Endothelial cell of umbilical vein (primary cell): ENCODE measurements around the gene TENM4. TPM values are rescaled to one million over a fixed set of nuclear protein-coding genes. Genes with fewer than 3 reads are reported as not detected.

Experiments
- BruUV-seq: library from RNA; stranded (reverse); fragments of 400-500 nt; replicated peaks from 2 replicates; lab custom pipeline; 2021; lab: Mats Ljungman, UMichigan
- CTCF ChIA-PET: fragments of 300-600, 350-600 bp; sonication (Branson Sonifier 250); formaldehyde crosslinking; loops from one replicate; lab custom pipeline; 2021; ENCODE audit warnings: antibody characterized with exemption, inconsistent platforms; lab: Charles Lee
- POLR2A ChIA-PET: fragments of 300-600, 350-600 bp; sonication (Branson Sonifier 250); formaldehyde crosslinking; loops from one replicate; lab custom pipeline; 2021; ENCODE audit warnings: antibody characterized with exemption, inconsistent platforms; lab: Charles Lee
- DNase-seq: peaks from one replicate; pipeline ENCODE4 v3.0.0-alpha.2; 2011; ENCODE audit warnings: low read depth, low spot score
- FAIRE-seq: peaks from 2 replicates; lab custom pipeline; 2011; peaks lifted over from hg19 to GRCh38; lab: Jason Lieb, UNC
- H2AFZ ChIP-seq: 2 replicates; pipeline ENCODE4 v1.6.0; 2012; ENCODE audit warnings: low read depth, low read length, control low read depth, inconsistent platforms
- H3K27ac ChIP-seq: 2 replicates; pipeline ENCODE4 v1.5.1; 2011; ENCODE audit warnings: low read depth, mild to moderate bottlenecking, control low read depth, low read length, moderate library complexity; ENCODE audit not compliant: insufficient read depth
- H3K27me3 ChIP-seq, 2 experiments: 2 replicates each; pipeline versions ENCODE4 v1.6.0 to v1.6.1; 2011; ENCODE audit warnings: low read length in 2 of 2, mixed read lengths in 1 of 2; ENCODE audit not compliant: control insufficient read depth in 2 of 2, insufficient read depth in 2 of 2
- H3K36me3 ChIP-seq, 2 experiments: 2 replicates in 1 of 2; 3 replicates in 1 of 2; pipeline ENCODE4 v1.5.1; 2011; ENCODE audit warnings: low read length in 2 of 2, mild to moderate bottlenecking in 1 of 2, moderate library complexity in 1 of 2; ENCODE audit not compliant: control insufficient read depth in 2 of 2, insufficient read depth in 2 of 2; ENCODE audit errors: extremely low read depth in 1 of 2
- H3K4me1 ChIP-seq: 3 replicates; pipeline ENCODE4 v1.5.1; 2011; ENCODE audit warnings: mild to moderate bottlenecking, low read length; ENCODE audit not compliant: control insufficient read depth, insufficient read depth; ENCODE audit errors: extremely low read depth
- H3K4me2 ChIP-seq: 2 replicates; pipeline ENCODE4 v1.6.1; 2011; ENCODE audit warnings: low read length, control low read depth, mixed read lengths; ENCODE audit not compliant: insufficient read depth
- H3K4me3 ChIP-seq, 3 experiments: fragments of 200-600 bp in 1 of 3; sonication (generic), shearing (Covaris generic) in 1 of 3; replicated peaks in 1 of 3; 2 replicates each; pipeline ENCODE4 v1.5.1; 2011 to 2016; ENCODE audit warnings: control low read depth in 3 of 3, low read length in 3 of 3, mild to moderate bottlenecking in 2 of 3, inconsistent platforms in 1 of 3, low read depth in 1 of 3, moderate library complexity in 1 of 3; ENCODE audit not compliant: insufficient read depth in 1 of 3
- H3K79me2 ChIP-seq: 2 replicates; pipeline ENCODE4 v1.6.0; 2012; ENCODE audit warnings: low read length, inconsistent platforms; ENCODE audit not compliant: control insufficient read depth, insufficient read depth
- H3K9ac ChIP-seq: replicated peaks from 2 replicates; pipeline ENCODE3; 2011; ENCODE audit warnings: low read length, control low read depth; ENCODE audit not compliant: insufficient read depth; ENCODE audit errors: extremely low read depth
- H3K9me1 ChIP-seq: replicated peaks from 3 replicates; pipeline ENCODE4 v1.6.0; 2011; ENCODE audit warnings: mild to moderate bottlenecking, low read length; ENCODE audit not compliant: control insufficient read depth, insufficient read depth; ENCODE audit errors: extremely low read depth
- H3K9me3 ChIP-seq: replicated peaks from 2 replicates; pipeline ENCODE4 v1.5.1; 2012; ENCODE audit warnings: low read length, inconsistent platforms; ENCODE audit not compliant: control insufficient read depth, insufficient read depth
- H4K20me1 ChIP-seq: replicated peaks from 2 replicates; pipeline ENCODE3; 2011; ENCODE audit warnings: mild to moderate bottlenecking, low read length; ENCODE audit not compliant: control insufficient read depth, insufficient read depth; ENCODE audit errors: extremely low read depth
- CTCF ChIP-seq, 2 donors: IDR thresholded peaks; 1 replicate in 1 of 2; 2 replicates in 1 of 2; pipeline ENCODE4 v1.5.1; 2011; ENCODE audit warnings: low read length in 2 of 2, mild to moderate bottlenecking in 2 of 2, moderate library complexity in 2 of 2, control low read depth in 1 of 2, inconsistent platforms in 1 of 2, low read depth in 1 of 2; ENCODE audit not compliant: insufficient read depth in 1 of 2; ENCODE audit errors: extremely low read depth in 1 of 2
- EZH2 ChIP-seq: IDR thresholded peaks from 2 replicates; pipeline ENCODE4 v1.6.1; 2012; ENCODE audit warnings: borderline replicate concordance, low read depth, mild to moderate bottlenecking, moderate library complexity, low read length, inconsistent platforms; ENCODE audit not compliant: severe bottlenecking
- FOS ChIP-seq: IDR thresholded peaks from 2 replicates; pipeline ENCODE4 v1.6.1; 2011; ENCODE audit warnings: mild to moderate bottlenecking, low read length, moderate library complexity, borderline replicate concordance; ENCODE audit not compliant: insufficient read depth
- GATA2 ChIP-seq: IDR thresholded peaks from 2 replicates; pipeline ENCODE4 v1.7.0; 2011; ENCODE audit warnings: low read depth, mild to moderate bottlenecking, moderate library complexity, mixed read lengths, low read length; ENCODE audit not compliant: insufficient read length, insufficient read depth
- JUN ChIP-seq: IDR thresholded peaks from 2 replicates; pipeline ENCODE4 v1.6.1; 2011; ENCODE audit warnings: borderline replicate concordance, low read depth; ENCODE audit not compliant: insufficient read length, insufficient read depth
- MAX ChIP-seq: IDR thresholded peaks from 2 replicates; pipeline ENCODE4 v1.6.1; 2011; ENCODE audit not compliant: insufficient read depth, insufficient read length
- MYC ChIP-seq: IDR thresholded peaks from one replicate; pipeline ENCODE4 v1.6.1; 2011; ENCODE audit warnings: mild to moderate bottlenecking, low read depth, low read length
- POLR2A ChIP-seq: IDR thresholded peaks from 2 replicates; pipeline ENCODE4 v1.6.1; 2012; ENCODE audit warnings: low read depth, mild to moderate bottlenecking, control low read depth, low read length
- POLR2AphosphoS5 ChIP-seq: IDR thresholded peaks from 2 replicates; pipeline ENCODE4 v1.6.1; 2012; ENCODE audit warnings: low read depth, mild to moderate bottlenecking, control low read depth, low read length, moderate library complexity; ENCODE audit not compliant: insufficient read depth
- dilution Hi-C: fragments of 300-500 bp; cut with MboI; formaldehyde crosslinking; loops from one replicate; pipeline ENCODE4 v1.15.0; 2019; ENCODE audit warnings: low sequenced_read_pairs; ENCODE audit not compliant: extremely low pct_ligation_motif_present
- intact Hi-C: fragments of 100-400 bp; cut with micrococcal nuclease; formaldehyde crosslinking; loops from one replicate; pipeline ENCODE4 v1.10.0; 2022
- polyA plus RNA-seq, 4 experiments: library from polyadenylated mRNA; depleted of rRNA in 3 of 4; stranded (reverse) in 3 of 4; unstranded in 1 of 4; fragments of >200 nt; gene quantifications; 2 replicates each; pipeline versions ENCODE4 v1.2.1 to v1.2.3, GENCODE V29; 2011 to 2012; ENCODE audit warnings: missing spikeins in 1 of 4
- total RNA-seq: library from RNA; stranded (reverse); gene quantifications from 2 replicates; pipeline ENCODE4 v1.2.3, GENCODE V29; 2021

The TENM4 gene
- total and polyA plus RNA-seq, 2 donors (not counting 3 experiments of a cell fraction or from before 2014, with no cell fraction given), result 0.06 to 0.27 TPM

GRCh38 chr11:79040348-79040747, 400.5 kb downstream of the TENM4 start:
- H3K9me3 ChIP-seq, result no peaks in the 10 kb centered on the region
- no peak overlapping the region for H3K9ac ChIP-seq
- POLR2A ChIA-PET, result no interaction called here
- DNase-seq (no peak), FAIRE-seq (no peak)
- H3K79me2 ChIP-seq, result no peaks in the 10 kb centered on the region
- peaks cover 4 to 6% of the 10 kb centered on the region in 2 experiments for H3K27me3 ChIP-seq
- no peak overlapping the region for H3K4me2 ChIP-seq
- no peaks in the 10 kb centered on the region for H3K36me3 ChIP-seq
- dilution Hi-C loops, result no loop called here
- no peaks in the 10 kb centered on the region for H4K20me1 ChIP-seq
- H3K4me1 ChIP-seq, result no peaks in the 10 kb centered on the region
- BruUV-seq, result no TSS peak
- intact Hi-C loops, result no loop called here
- no peaks in the 10 kb centered on the region for H3K9me1 ChIP-seq
- no peak overlapping the region for H3K4me3 ChIP-seq
- CTCF ChIA-PET, result interaction anchor here (0.9 to 1.3 kb wide), 4 partner anchors 9 to 47 kb away, joined by 3 to 5 read pairs (median 4); no protein-coding TSS in a partner anchor
- H2AFZ ChIP-seq, result no peak overlapping the region
- TF ChIP-seq FOS (no peak), MAX (no peak), CTCF (IDR thresholded peaks at IDR 0.05; ENCODE audit: extremely low read depth in 1 of 2, insufficient read depth in 1 of 2, low read depth in 1 of 2, low read length in 2 of 2) (no peak), GATA2 (no peak), POLR2AphosphoS5 (no peak), JUN (no peak), MYC (no peak), EZH2 (no peak), POLR2A (no peak)
- H3K27ac ChIP-seq, result no peak overlapping the region
